Fibroblast of lung (primary cell): ENCODE data around the gene NKAIN4. TPM values are rescaled to one million over a fixed set of nuclear protein-coding genes. Genes with fewer than 3 reads are reported as not detected.
A peak's percentile ranks its signal among the peaks of the same experiment; 100 is the strongest.
"Not testable (repeated sequence)": the region's sequence is repeated elsewhere in the genome, so short reads cannot be mapped to it uniquely, and the experiment has no call there.

Experiments
- DNase-seq, 2 donors: peaks; one replicate each; pipeline versions ENCODE4 v3.0.0 to v3.0.0-alpha.2; 2010; ENCODE audit warnings: low read depth in 2 of 2
- H2AFZ ChIP-seq: 2 replicates; pipeline ENCODE4 v1.5.1; 2012; ENCODE audit warnings: low read length, control low read depth, inconsistent platforms
- H3K27ac ChIP-seq: 2 replicates; pipeline ENCODE4 v1.5.1; 2011; ENCODE audit warnings: low read length, control low read depth; ENCODE audit not compliant: insufficient read depth
- H3K27me3 ChIP-seq: 2 replicates; pipeline ENCODE4 v1.5.1; 2011; ENCODE audit warnings: mild to moderate bottlenecking, low read length; ENCODE audit not compliant: control insufficient read depth, insufficient read depth
- H3K36me3 ChIP-seq: 2 replicates; pipeline ENCODE4 v1.5.1; 2011; ENCODE audit warnings: low read length; ENCODE audit not compliant: control insufficient read depth, insufficient read depth
- H3K4me1 ChIP-seq: 2 replicates; pipeline ENCODE4 v1.5.1; 2011; ENCODE audit warnings: low read length; ENCODE audit not compliant: control insufficient read depth, insufficient read depth; ENCODE audit errors: extremely low read depth
- H3K4me2 ChIP-seq: 2 replicates; pipeline ENCODE4 v1.5.1; 2011; ENCODE audit warnings: low read length, control low read depth; ENCODE audit not compliant: insufficient read depth; ENCODE audit errors: extremely low read depth
- H3K4me3 ChIP-seq, 4 experiments: fragments of 200-600 bp in 1 of 4; sonication (generic) in 1 of 4; replicated peaks in 1 of 4; 2 replicates each; pipeline ENCODE4 v1.5.1; 2011 to 2016; ENCODE audit warnings: low read length in 4 of 4, low read depth in 3 of 4, mild to moderate bottlenecking in 3 of 4, control low read depth in 2 of 4, inconsistent platforms in 1 of 4, mixed read lengths in 1 of 4; ENCODE audit not compliant: insufficient read depth in 1 of 4; ENCODE audit errors: control extremely low read depth in 1 of 4
- H3K79me2 ChIP-seq: 2 replicates; pipeline ENCODE4 v1.5.1; 2012; ENCODE audit warnings: mild to moderate bottlenecking, low read length, inconsistent platforms; ENCODE audit not compliant: control insufficient read depth, insufficient read depth
- H3K9ac ChIP-seq: 2 replicates; pipeline ENCODE4 v1.5.1; 2011; ENCODE audit warnings: mild to moderate bottlenecking, low read length, control low read depth; ENCODE audit not compliant: insufficient read depth
- H3K9me3 ChIP-seq: 2 replicates; pipeline ENCODE4 v1.5.1; 2012; ENCODE audit warnings: low read depth, low read length; ENCODE audit not compliant: control insufficient read depth, insufficient read depth
- H4K20me1 ChIP-seq: 2 replicates; pipeline ENCODE4 v1.5.1; 2011; ENCODE audit warnings: low read length; ENCODE audit not compliant: control insufficient read depth, insufficient read depth; ENCODE audit errors: extremely low read depth
- EZH2 ChIP-seq: IDR thresholded peaks from 2 replicates; pipeline ENCODE4 v1.5.1; 2012; ENCODE audit warnings: low read length, control low read depth, mild to moderate bottlenecking; ENCODE audit errors: missing control alignments
- polyA plus RNA-seq, 2 donors: library from polyadenylated mRNA; depleted of rRNA in 1 of 2; stranded (reverse) in 1 of 2; unstranded in 1 of 2; fragments of >200 nt; gene quantifications; 2 replicates each; pipeline ENCODE4 v1.2.1, GENCODE V29; 2011 to 2012; ENCODE audit warnings: missing spikeins in 1 of 2
- total RNA-seq: library from RNA; depleted of rRNA; stranded (reverse); fragments of >200 nt; gene quantifications from 2 replicates; pipeline ENCODE4 v1.2.1, GENCODE V29; 2014
- TF ChIP-seq, protein P1 (sequence below), 2 donors: IDR thresholded peaks in 1 of 2; conservative IDR thresholded peaks in 1 of 2; 1 replicate in 1 of 2; 2 replicates in 1 of 2; pipeline ENCODE4 v1.5.1; 2011 to 2012; ENCODE audit warnings: low read length in 2 of 2, control low read depth in 1 of 2, inconsistent platforms in 1 of 2, low read depth in 1 of 2, mild to moderate bottlenecking in 1 of 2

The NKAIN4 gene
- total and polyA plus RNA-seq, 2 donors (not counting 1 experiment from before 2014, with no cell fraction given) = not detected

DNA sequence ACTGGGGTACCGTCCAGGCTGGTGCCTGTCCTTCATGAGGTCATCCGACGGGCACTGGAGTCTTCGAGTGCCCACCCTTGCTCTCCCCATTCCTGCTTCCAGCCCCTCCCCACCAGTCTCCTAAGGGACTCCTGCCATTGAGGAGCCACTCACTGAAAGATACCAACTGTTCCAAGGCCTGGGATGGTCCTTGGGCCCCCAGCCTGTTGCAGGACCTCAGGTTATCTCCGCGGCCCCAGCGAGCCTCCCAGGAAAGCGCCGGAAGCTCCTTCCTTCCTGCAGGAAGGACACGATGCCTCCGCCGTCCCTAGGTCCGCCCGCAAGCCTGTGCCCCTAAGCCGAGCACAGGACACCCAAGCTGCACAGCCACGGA, 1.2 kb downstream of the NKAIN4 start:
- peak; percentile 90 for TF ChIP-seq EZH2
- TF ChIP-seq, protein P1, sequence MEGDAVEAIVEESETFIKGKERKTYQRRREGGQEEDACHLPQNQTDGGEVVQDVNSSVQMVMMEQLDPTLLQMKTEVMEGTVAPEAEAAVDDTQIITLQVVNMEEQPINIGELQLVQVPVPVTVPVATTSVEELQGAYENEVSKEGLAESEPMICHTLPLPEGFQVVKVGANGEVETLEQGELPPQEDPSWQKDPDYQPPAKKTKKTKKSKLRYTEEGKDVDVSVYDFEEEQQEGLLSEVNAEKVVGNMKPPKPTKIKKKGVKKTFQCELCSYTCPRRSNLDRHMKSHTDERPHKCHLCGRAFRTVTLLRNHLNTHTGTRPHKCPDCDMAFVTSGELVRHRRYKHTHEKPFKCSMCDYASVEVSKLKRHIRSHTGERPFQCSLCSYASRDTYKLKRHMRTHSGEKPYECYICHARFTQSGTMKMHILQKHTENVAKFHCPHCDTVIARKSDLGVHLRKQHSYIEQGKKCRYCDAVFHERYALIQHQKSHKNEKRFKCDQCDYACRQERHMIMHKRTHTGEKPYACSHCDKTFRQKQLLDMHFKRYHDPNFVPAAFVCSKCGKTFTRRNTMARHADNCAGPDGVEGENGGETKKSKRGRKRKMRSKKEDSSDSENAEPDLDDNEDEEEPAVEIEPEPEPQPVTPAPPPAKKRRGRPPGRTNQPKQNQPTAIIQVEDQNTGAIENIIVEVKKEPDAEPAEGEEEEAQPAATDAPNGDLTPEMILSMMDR (conservative IDR thresholded peaks at IDR 0.05 in 1 of 2, IDR thresholded peaks at IDR 0.05 in 1 of 2; ENCODE audit: low read depth in 1 of 2, low read length in 2 of 2) = no peak
- Histone ChIP-seq H3K9me3 (no peaks in the 10 kb centered on the region), H3K4me3 (no peak overlapping the region), H3K79me2 (no peaks in the 10 kb centered on the region), H3K27me3 (peaks cover 34% of the 10 kb centered on the region), H3K36me3 (no peaks in the 10 kb centered on the region), H4K20me1 (no peaks in the 10 kb centered on the region), H3K9ac (no peak overlapping the region), H3K4me1 (no peaks in the 10 kb centered on the region), H3K27ac (no peak overlapping the region), H2AFZ (no peak overlapping the region), H3K4me2 (no peak overlapping the region)
- DNase-seq = no peak

DNA sequence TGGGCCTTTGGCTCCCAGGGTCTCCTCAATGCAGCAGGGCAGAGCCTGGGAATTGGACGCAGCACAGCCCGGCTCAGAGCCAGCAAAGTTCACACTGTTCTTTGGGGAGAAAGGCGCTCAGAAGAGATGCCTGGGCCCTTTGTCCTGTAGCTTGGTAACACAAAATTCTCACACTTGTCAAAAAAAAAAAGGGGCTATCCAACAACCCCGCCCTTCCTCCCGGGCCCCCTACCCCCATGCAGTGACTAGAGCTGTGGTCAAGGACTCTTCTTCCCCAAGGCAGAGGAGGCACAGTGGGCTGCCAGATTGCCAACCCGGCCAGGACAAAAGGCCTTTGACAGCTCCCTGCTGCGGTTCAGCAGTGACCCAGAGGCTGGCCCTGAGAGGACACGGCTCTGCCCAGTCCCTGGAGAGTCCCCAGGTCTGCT, 2.0 kb downstream of the NKAIN4 start:
- Histone ChIP-seq H3K4me1 (no peaks in the 10 kb centered on the region), H3K9me3 (no peaks in the 10 kb centered on the region), H3K4me2 (no peak overlapping the region), H3K27me3 (peaks cover 34% of the 10 kb centered on the region), H3K36me3 (no peaks in the 10 kb centered on the region), H3K9ac (no peak overlapping the region), H2AFZ (no peak overlapping the region), H3K79me2 (no peaks in the 10 kb centered on the region), H4K20me1 (no peaks in the 10 kb centered on the region), H3K4me3 (no peak overlapping the region), H3K27ac (no peak overlapping the region)
- no peak for DNase-seq
- TF ChIP-seq EZH2 = no peak
- TF ChIP-seq, protein P1 (conservative IDR thresholded peaks at IDR 0.05 in 1 of 2, IDR thresholded peaks at IDR 0.05 in 1 of 2; ENCODE audit: low read depth in 1 of 2, low read length in 2 of 2) = no peak

DNA sequence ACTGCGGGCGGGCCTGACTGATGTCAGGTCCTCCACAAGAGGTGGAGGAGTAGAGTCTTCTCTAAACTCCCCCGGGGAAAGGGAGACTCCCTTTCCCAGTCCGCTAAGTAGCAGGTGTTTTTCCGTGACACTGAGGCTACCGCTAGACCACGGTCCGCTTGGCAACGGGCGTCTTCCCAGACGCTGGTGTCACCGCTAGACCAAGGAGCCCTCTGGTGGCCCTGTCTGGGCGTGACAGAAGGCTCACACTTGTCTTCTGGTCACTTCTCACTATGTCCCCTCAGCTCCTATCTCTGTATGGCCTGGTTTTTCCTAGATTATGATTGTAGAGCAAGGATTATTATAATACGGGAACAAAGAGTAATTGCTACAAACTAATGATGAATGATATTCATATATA, 2.9 kb downstream of the NKAIN4 start:
- H3K36me3 ChIP-seq, H3K4me1 ChIP-seq, H4K20me1 ChIP-seq, H3K4me3 ChIP-seq, H3K27ac ChIP-seq, H3K9me3 ChIP-seq, DNase-seq, H3K4me2 ChIP-seq, H2AFZ ChIP-seq, H3K79me2 ChIP-seq, H3K9ac ChIP-seq: not testable (repeated sequence)
- peaks cover 31% of the 10 kb centered on the region for H3K27me3 ChIP-seq
